ENCODE measurements around the gene NOBOX.
"Not testable (repeated sequence)": the region's sequence is repeated elsewhere in the genome, so short reads cannot be mapped to it uniquely, and the experiment has no call there.

Gene NOBOX

GRCh38 chr7:144403649-144404061, at the start of gene NOBOX:
NOBOX (minus strand) TSS chr7:144403693.
- DNase-seq (ENCODE audit: low read depth, low spot score), result no peak

DNA sequence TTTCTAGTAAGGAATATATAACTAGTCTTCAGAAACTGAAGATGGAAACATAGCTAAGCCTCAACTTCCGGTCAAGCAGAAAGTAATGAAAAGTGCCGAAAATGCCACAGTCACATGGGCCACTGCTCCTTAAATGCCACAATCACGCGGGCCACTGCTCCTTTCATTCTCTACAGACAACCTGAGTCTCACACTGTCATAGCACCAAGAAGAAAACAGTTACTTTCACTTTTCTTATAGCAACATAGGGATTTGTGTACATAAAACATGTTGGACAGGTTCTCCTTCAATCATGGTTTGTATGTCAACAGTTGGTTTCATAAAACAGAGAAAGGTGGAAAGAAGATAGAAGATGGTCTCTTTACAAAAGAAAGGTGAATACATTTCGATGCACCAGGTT, 48.6 kb upstream of the NOBOX start:
- DNase-seq (ENCODE audit: low read depth, low spot score), result no peak

DNA sequence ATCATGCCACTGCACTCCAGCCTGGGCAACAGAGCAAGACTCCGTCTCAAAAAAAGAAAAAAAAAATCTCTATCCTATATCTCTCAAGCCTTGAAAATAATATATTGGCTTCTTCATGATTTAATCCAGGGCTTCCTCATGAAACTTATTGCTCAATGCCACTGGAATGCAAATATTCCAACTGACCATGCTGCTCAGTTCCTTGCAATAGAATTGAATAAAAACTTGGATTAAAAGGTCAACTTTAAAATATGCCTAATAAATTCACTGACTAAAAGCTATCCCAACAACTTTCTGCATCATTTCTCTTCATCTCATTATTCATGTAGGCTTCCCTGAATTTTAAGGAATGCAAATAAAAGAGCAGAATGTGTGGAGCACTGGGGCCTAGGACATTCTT, 42.1 kb upstream of the NOBOX start:
- no peak for DNase-seq (ENCODE audit: low read depth, low spot score)

DNA sequence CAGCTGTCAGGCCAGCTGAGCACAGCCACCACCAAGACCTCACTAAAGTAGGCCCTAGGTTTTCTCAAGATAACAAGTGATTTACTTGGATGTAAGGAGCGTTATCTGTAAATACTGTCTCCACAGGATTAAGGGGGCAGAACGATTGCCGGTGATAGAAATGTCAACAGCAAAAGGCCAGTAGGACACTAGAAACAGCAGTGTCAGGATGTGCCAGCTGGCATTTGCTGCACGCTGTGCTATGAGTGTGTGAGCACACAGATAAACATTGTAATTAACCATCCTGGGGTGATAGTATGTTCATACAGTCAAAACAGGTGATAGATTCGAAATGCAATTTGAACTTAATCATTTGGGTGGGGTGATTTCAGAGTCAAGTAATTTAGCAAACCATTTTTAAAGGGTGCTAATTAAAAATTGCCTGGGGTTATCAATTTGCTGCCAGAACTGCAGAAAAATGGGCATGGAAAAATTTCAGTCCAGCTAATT, 36.3 kb upstream of the NOBOX start:
- DNase-seq (ENCODE audit: low read depth, low spot score), result no peak

DNA sequence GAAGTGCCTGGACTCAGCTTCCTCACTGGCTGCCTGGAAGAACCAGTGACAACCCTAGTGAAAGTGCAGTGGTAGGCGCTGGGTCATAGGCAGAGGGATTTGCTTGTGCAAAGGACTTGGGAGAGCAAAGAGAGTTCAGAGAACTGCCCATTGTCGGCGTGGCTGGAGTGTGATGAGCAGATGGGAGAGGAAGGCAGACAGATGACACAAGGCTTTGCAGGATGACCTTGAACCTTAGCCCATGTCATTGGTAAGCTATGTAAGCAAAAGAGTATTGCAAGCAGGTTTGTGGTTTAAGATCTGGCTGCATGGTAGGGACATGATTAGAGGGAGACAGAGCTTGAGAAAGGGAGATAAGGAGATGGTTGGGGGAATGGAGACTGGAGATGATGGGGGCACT, 35.3 kb upstream of the NOBOX start:
- DNase-seq (ENCODE audit: low read depth, low spot score), result no peak

DNA sequence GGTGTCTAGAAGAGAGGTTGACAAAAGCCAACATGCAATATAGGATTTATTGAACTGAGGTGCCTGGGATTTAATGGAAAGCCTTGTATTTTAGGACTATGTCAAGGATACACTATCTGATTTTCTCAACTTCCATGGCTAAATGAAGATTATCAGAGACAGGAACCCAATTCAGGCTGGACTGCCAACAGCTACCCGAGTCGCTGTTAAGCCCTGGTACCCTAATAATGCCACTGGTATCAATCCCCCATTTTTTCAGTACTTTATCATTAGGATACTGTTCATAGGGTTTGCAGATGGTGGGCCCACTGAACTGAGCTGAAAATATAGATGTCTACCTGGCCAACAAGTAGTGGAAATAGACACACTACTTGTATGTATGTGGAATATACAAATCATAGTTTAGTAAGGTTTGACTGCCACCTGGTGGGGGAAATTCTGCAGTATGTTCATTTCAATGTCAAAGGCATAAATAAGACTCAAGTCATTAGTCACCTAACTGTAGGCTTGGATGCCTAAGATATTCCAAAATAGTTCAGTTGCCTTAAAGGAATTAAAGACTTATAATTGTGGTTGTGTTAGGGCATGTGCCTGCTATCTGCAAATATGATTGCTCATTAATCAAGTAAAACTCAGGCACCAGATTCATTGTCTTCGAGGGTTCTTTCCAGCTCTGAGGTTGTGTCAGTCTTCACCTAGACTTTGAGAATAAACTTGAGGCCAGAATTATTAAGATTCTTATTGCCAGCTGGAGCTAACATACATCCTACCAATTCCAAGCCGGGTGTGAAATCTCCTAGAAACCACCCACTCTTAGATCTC, 34.1 kb upstream of the NOBOX start:
- DNase-seq (ENCODE audit: low read depth, low spot score), result no peak

- DNase-seq (ENCODE audit: low read depth, low spot score), result no peak
Observed at GRCh38 chr7:144436500-144436899, 33.0 kb upstream of the NOBOX start.

- DNase-seq (ENCODE audit: low read depth, low spot score), result no peak
Observed at GRCh38 chr7:144428431-144428830, 24.9 kb upstream of the NOBOX start.

- not testable (repeated sequence) for DNase-seq (ENCODE audit: low read depth, low spot score)
Observed at GRCh38 chr7:144427539-144427938, 24.0 kb upstream of the NOBOX start.

- not testable (repeated sequence) for DNase-seq (ENCODE audit: low read depth, low spot score)
Observed at GRCh38 chr7:144418931-144419330, 15.4 kb upstream of the NOBOX start.

DNA sequence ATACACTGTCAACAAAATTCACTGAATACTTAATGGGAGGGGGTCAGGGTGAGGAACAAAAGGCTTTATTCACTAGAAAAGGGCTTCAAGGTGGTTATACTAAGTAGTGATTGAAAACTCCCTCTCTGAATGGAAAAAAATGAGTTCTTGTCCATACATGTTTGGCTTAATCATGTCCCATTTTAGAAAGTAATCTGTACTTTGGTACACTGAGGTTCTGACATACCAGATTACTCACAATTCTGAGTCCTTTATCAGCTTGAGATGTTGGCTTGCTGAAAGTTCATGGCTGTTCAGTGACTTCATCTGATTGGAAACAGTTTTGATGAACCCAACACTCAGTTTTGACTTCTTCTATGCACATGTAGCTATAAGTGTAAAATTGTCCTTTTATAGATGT, 12.8 kb upstream of the NOBOX start:
- no peak for DNase-seq (ENCODE audit: low read depth, low spot score)

DNA sequence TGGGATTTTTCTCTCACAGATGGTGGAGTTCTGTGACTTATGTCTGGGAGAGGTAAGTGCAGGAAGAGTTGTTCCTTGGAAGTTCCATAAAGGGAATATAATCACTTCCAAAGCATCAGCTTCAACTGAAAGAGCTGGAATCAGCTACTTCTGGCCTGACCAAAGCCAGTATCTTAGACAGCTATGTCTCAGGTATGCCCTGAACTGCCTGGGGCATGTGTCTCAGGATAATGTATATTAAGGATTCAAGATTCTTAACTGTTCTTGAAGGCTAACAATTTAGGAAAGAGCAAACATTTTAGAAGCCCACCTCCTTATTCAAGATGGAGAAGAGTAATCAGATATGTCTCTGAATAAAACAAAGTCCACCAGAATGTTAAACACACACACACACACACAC, 12.4 kb upstream of the NOBOX start:
- DNase-seq (ENCODE audit: low read depth, low spot score), result no peak

DNA sequence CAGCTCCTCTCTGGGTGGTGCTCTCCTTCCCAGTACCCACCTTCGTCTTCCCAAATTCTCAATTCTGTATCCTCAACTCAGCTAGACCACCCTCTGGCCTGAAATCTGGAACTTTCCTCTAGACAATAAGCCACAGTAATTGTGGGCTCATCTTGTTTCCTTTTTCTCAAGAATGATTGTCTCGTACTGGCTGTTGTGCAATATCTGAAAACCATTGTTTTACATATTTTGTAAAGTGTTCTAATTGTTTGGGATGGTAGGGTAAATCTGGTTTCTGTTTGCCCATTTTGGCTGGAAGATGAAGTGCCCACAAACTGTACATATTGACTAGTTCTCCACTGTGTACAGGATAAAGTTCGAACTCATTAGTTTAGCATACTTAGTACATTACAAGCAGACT, 11.3 kb upstream of the NOBOX start:
- no peak for DNase-seq (ENCODE audit: low read depth, low spot score)

DNA sequence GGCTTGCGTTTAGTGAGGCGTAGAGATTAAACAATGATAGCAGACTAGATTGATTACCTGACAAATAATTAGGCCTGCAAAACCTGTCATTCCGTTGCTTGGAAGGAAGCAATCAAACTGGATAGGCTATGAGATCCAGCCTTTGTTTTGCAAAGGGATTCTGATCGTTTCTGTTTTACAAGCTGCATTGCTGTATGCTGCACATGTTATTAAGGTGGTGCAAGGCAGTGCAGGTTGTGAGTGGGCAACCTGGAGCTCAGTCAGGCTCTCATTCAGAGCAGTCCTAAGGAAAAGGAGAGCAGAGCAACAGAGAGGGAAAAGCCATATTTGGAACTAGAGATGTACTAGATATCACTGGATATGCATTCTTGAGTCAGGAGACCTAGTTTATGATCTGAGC, 6.9 kb upstream of the NOBOX start:
- DNase-seq (ENCODE audit: low read depth, low spot score), result no peak

DNA sequence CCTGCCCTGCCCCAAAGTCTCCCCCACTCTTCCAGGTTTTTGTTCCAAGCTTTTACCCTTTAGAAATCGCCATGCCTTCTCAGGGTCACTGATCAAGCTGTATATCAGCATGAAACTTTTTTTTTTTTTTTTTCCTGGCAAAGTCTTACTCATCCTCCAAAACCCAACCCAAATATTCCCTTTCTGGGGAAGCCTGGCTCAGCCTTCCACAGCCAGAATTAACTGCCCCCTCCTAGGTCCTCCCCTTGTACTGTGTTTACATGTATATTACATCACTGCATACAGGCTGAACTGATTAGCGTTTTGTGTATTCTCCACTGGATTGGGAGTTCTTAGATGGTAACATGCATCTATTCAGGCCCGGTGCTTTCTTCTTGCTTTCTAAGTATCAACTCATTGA, 4.6 kb upstream of the NOBOX start:
- DNase-seq (ENCODE audit: low read depth, low spot score), result no peak

DNA sequence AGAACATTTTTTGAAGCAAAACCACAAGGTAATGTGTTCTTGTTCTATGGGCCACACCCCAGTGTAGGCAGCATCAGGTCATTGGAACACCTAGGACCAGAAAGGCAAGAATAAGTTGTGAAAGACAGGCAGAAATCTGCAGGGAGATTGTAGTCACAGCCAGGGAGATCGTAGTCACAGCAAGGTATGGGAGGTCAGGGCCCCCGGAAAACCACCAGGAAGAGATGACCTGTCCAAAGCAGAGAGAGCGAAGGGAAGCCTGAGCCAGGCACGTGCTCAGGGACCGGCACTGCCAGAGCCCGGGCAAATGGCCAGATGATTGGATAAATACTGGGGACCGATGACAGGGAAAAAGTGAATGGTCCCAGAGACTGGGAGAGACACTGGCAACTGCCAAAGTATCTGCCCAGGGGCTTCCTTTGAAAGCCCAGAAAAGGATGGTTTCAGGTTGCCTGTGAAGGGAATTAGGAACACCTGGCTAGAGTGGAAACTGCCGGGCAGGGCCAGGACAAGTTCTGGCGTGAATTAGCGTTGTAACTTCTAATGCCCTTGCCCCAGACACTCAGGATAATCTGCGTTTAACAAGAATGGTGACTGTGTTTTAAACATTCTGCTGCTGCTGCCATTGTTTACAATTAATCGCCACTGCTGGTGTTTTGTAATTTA, 3.9 kb upstream of the NOBOX start:
- DNase-seq (ENCODE audit: low read depth, low spot score), result peak; percentile 14

DNA sequence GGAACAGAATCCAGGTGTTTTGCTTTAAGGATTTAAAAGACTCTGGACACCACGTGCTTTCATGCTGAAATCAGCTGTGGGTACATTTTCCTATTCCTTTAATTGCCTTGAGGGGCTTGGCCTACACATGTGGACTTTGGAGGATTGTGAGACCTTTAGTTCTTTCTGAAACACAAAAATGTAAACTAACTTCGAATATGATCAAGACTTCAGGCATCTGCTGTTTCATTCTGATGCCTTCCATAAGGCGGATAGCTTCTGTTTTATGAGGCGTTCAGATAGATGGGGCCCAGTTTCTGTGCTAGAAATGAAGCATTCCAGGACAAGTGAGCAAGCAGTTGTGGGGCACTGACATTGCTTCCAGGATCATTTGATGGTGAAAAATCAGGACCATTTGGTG, 1.5 kb upstream of the NOBOX start:
- no peak for DNase-seq (ENCODE audit: low read depth, low spot score)

GRCh38 chr7:144403102-144403501, 391 bp downstream of the NOBOX start:
- DNase-seq (ENCODE audit: low read depth, low spot score), result no peak

DNA sequence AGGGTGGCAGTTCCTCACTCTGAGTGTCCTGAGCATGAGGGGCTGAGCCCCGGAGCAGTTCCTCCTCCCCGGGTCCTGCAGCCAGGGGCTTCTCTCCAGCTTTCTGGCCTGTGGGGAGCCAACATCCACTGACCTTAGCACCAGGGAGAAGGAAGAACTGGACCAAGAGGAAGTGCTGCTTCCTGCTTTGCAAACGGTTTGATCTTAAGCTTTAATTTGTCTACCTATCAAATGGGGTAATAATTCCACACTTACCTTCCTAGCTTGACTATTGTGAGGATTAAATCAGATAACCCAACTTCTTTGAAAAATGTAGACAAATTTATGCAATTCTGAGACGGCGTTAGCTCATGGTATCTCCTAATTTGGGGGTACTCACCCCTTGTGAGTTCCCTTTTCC, 2.0 kb downstream of the NOBOX start:
- DNase-seq (ENCODE audit: low read depth, low spot score), result no peak

- no peak for DNase-seq (ENCODE audit: low read depth, low spot score)
Observed at GRCh38 chr7:144399946-144400345, 3.5 kb downstream of the NOBOX start.

DNA sequence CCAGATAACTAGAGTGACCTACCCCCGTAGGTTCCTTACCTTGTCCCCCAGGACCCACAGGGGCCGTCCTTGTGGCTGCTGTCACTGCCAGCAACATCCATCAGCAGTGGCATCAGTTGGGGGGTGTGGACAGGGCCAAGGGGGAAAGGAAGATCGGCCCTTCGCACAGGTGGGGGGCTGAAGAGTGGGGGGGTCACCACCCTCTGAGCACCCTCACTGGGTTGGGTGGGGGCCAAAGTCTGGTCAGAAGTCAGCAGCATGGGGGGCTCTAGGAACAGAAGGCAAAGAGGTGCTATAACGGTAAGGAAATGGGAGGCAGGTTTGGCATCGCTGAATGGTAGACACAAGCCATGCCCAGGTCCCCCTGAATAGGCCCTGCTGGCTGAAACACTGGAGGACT, 4.6 kb downstream of the NOBOX start:
- no peak for DNase-seq (ENCODE audit: low read depth, low spot score)

- no peak for DNase-seq (ENCODE audit: low read depth, low spot score)
Observed at GRCh38 chr7:144398291-144398690, 5.2 kb downstream of the NOBOX start.

GRCh38 chr7:144397086-144397485, 6.4 kb downstream of the NOBOX start:
- no peak for DNase-seq (ENCODE audit: low read depth, low spot score)

All from ELF-1 (cell line).